Measurements from ENCODE around the gene CLDN20.

The CLDN20 gene

DNA sequence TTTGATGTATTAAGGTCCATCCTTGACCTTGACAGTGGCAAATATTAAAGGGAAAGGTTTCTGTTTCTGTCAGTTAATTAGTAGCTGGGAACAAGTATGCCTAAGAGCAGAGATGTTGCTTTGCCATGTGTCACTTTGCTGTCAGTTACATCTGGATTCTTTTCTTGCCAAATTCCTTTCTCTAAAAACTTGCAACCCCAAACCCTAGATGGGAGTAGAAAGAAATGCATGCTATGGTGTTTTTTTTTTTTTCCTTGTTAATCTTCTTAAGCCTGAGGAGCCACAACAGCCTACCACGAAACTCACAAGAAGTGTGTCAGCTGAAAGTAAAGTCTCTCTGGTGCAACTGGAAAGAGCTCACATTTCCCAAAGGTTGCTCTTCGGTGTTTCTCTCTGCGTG is 18.0 kb upstream of the CLDN20 start:
- no peak for DNase-seq

DNA sequence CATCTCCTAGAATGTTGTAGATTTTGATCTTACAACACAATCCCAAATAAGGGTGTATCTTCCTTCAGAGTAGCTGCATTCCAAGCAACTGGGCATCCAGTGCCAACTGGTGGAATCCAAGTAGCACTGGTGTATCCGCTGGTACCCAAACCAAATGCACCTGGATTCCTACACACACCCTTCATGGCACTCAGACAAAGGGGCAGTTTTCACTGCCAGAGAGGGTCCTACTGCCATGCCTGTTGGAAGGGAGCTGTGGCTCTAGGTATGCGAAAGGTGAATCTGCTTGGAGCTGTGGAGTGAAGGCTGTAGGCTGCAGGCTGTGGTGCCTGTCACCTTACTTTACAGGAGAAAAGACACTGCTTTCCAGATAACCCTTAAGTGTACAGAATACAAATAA is 17.0 kb upstream of the CLDN20 start:
- DNase-seq, result no peak

DNA sequence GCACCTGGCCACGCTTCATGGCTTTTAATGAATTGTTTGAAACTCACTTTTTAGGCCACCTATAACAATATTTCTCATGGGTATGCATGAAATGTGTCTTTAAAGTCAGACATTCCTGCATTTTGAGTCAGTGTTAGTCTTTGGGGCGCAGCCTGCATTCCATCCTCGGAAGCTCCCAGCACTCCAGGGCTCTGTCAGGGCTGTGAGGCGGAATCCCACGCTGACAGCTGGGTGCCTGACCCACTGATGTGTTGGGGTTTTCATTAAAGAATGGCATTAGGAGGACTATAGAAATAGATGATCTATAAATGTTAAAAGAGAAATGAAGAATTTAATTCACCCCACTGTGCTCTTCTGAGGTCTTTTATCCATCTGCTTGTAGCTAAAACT is 16.2 kb upstream of the CLDN20 start:
- no peak for DNase-seq

DNA sequence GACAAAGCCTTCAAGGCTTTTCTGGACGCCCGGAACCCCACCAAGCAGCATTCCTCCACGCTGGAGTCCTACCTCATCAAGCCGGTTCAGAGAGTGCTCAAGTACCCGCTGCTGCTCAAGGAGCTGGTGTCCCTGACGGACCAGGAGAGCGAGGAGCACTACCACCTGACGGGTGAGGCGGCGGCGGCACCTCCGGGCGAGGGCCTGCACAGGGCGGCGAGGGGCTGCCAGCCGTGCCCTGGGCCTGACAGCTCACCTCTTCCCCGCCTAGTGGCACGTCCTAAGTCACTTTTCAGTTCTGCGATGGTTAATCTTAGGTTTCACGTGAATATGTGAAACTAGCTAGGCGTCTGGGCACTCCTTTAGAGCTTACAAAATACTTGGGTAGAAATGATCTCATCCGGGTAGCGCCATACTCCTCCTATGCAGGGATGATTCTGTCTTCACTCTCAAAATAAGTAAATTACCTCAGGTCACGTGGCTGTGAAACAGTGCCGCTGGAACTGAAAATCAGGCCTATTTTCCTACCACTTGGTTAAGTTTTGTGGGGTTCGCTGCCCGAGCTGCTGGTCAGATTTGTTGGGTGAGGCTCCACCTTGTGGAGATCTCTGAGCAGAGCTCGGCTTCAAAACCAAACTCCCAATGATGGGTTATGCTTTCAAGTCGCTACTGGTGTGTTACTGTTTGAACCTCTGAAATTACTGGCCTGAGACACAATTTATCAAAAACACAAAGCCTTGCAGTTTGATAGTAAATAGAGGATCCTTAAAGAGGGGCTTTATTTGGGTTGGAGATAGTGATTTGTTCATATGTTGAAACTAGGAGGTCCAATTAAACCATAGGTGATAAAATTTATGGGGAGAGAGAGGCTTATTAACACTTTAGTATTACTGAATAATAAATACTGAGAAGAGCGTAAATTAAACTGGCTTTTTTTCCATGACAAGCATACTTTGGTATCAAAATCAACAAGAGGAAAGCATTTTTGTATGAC is 15.5 kb upstream of the CLDN20 start:
- DNase-seq, result no peak

DNA sequence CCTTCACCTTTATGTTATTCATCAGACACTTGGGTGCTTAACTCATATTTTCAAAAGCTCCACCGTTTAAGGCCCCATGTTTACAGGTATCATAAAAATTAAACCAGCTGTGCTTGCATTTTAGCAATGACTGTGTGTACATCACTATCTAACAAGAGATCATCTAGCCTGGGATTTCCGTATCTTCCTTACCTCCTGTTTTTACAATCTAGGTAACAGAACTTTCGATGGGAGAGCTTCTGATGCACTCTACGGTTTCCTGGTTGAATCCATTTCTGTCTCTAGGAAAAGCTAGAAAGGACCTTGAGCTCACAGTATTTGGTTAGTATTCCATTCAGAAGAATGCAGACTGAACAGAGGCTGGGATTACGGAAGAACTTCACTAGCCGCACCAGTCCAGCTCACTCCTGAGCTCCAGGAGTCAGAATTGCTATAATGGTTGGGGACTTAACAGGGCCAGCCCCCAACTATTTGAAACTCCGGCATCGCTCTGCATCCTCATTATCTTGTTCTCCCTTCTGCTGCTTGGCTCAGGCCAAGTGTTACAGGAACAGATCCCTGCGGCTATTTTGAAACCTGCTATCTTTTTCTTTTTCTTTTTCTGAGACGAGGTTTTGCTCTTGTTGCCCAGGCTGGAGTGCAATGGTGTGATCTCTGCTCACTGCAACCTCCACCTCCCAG is 13.0 kb upstream of the CLDN20 start:
- DNase-seq, result no peak

DNA sequence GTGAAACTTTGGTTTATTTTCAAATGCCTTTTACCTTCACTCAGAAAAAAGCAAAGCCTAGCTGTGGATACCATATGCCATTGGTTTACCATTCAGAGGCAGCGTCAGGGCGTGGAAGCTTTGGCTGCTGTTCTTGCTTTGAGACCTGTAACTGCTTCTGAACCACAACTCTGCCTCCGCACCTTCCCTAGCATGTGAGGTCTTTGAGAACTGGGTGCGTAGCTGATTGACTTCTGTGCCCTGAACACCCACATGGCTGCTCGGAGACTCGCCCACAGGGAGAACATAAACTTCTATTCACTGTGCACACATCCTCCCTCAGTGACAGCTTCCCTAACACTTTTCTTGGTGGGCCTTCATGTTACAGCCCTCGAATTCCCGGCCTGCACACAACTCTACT is 11.2 kb upstream of the CLDN20 start:
- DNase-seq, result no peak

DNA sequence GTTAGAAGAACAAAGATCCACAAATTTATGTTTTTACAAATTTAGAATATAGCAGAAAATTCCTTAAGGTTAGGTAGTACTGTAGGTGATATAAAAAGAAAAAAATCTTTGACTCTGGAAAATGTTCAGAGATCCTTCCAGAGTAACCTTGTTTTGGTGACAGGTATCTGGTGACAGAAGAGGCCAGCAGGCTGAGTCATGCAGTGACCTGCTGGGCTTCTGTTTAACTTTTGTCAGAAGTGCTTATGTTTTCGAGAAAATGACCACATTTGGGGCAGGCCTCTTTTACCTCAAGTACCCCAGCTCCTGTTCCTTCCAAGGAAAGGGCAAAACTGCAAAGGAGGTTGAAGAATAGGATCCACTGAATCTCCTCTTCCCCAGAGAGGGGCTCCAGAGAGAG is 10.5 kb upstream of the CLDN20 start:
- DNase-seq, result no peak

DNA sequence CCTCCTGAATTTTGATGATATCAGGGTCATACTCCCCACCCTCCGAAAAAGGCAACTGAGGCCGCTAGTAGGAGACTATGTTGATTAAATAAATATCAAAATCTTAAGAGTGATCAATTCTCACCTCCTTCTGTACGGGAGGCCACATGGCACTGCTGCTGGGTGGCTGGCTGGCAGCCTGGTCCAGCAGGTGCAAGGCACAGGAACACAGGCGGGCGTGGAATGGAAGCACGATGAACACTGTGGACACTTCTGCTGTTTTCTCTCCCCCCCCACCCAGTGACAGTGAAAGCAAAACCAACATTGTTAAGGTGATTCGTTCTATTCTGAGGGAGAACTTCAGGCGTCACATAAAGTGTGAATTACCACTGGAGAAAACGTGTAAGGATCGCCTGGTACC is 9.7 kb upstream of the CLDN20 start:
- DNase-seq, result no peak

DNA sequence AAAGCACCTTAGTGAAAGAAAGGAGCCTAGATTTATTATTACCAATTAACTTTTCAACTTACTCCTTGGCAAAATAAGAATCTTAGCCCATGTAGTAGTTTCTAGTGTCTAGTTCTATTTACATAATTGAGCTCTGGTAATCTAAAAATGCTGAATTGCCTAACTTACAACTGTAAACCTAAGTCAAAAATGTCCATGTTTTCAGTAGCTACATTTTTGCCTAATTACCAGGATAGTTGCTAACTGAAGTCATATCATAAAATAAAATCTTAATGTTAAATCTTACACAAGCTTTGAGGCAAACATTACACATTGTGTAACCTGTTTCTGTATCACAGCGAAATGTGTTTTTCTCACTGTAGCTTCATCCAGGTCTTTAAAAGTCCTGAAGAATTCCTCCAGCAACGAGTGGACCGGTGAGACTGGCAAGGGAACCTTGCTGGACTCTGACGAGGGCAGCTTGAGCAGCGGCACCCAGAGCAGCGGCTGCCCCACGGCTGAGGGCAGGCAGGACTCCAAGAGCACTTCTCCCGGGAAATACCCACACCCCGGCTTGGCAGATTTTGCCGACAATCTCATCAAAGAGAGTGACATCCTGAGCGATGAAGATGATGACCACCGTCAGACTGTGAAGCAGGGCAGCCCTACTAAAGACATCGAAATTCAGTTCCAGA is 7.6 kb upstream of the CLDN20 start:
- DNase-seq, result no peak

DNA sequence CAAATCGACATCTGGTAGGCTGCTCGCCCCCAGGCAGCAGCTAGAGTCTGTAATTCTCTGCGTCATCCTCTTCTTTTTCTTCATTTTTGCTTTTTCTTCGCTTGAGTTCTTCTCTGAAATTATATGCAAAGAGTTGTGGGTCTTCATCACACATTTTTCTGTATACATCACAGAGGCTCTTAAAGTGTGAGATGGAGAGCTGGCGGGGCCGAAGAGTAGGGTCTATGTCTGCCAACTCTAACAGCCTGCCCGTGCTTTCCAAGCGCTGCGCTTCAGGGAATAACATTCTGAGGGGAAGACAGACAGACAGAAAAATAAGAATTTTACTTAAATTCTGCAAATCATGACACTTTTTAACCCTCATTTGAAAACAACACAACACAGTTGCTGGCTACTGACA is 6.0 kb upstream of the CLDN20 start:
- DNase-seq, result no peak

DNA sequence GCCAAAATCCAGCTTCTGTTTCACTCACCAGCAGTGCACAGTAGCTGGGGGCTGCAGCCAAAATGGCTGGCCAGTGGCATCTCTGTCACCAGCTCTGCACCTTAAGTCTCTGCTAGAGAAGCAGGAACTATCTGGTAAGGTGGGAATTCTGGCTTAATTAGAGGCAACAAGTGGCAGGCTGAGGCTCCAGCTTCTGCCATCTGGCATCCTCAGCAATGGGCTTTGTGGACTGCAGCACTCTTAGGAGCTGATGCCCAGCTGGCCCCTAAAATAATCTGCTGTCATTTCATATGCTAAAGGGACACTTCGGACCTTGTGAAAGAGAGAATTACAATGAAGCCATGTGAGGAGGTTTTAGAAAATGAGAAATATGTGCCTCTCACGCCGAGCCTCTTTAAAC is 4.6 kb upstream of the CLDN20 start:
- DNase-seq, result no peak

DNA sequence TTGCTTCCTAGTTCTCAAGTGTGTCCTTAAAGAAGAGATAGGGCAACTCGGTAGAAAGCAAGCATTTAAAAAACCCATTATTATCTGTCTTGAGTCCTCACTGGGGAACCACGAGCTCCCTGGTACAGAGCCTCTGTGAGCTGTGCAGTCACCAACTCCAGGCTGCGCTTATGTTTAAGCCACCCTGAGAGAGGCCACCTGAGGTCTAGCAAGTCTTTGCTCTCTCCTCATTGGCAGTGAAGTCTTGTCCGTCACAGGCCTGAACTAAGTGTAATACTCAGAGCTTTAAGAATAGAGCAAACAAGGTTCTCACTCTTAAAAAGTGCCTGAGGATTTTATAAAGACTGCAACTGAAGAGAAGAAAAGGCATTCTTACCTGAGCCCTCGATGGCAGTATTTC is 3.9 kb upstream of the CLDN20 start:
- no peak for DNase-seq

DNA sequence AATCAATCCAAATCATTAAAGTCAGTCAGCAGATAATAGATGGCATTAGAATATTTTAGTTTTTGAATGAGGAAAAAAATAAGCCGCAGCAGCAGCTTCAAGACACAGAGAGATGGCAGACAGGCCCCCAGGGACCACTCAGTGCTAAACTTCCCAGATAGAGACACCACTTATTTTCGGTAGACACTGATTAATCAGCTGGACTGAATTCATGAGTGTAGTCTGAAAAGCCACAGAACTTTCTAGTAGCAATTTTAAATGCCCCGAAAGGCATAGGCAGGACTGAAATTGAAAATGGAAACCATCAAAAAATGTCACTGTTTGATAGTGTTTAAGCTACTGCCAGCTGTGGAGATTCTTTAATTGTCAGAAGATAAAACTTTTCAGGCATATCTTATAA is 3.1 kb upstream of the CLDN20 start:
- no peak for DNase-seq

DNA sequence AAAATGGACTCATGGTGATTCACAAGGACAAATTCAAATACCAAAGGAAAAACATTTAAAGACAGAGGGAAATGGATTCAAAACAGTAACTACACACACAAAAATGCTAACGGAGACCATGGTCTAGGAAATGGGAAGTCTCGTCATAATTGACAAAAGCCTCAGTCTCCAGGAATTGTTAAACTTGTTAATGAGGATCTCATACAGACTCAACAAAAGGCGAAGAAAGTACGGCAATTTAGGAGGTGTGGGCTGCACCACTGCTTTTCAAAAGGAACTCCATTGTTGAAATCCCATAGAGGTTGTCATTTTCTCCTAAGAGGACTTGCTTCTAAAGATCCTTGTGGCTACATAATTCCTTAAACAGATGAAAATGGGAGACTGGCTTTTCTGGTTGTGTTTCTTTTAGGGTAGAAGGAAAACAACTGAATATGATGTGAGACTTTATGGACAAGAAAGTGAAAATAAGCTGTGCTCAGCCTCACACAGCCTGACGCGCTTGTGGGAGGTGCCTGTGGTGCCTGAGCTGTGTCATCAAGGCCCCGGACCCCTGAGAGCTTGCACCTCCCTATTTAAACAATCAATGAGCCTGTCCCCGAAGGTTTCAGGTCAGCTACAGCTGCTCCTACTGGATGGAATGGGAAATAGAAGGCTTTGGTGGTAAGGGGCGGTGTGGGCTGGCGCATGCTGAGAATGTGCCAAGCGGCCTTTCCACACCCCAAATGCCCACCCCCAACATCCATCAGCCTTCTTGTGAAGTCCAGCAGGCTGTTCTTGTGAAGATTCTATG is 2.5 kb upstream of the CLDN20 start:
- no peak for DNase-seq

DNA sequence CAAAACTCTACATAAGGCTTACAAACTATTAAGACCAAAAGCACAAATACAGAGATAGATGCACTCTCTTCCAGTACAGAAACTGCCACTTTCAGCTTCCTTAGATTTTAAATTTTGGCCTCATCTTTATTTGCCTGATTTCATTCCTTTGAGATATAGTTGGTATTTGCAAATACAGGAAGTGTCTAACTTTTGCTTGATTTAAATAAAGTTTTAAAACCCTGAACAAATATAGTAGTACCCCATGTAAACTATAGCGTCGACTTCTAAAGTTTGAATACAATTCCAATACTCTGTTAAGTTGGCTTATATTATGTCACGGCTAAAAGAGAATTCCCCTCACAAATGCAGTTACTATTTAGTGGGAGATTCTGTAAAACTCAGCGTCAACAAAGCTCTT is 1.2 kb upstream of the CLDN20 start:
- DNase-seq, result no peak

DNA sequence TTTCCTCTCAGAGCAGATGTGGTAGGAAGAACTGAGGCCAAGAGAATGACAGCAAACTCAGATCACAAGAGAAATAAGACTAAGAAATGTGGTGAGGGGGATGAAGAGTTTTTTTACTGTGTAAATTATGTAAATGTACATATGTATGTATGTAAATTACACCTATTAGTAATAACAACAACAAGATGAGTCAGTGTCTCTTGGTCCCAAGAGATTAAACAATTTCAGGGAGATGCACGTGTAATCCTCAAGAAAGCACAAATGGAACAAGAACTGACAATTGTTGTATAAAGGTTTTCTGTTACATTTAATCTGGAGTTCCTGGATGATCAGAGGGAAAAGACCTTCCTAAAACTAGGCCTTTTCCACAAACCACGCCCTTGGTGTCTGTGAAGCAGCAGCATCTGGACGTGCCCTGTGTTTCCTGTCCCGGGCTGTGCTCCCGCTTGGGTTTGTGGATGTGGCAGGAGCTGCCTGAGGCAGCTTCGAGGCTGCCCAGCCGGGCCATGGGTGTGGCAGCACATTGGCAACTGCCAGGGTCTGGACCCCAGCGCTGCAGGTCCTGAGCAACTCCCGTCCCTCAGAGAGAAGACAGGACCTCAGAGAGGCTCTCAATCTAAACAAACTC is 994 bp downstream of the CLDN20 start:
- DNase-seq, result no peak

DNA sequence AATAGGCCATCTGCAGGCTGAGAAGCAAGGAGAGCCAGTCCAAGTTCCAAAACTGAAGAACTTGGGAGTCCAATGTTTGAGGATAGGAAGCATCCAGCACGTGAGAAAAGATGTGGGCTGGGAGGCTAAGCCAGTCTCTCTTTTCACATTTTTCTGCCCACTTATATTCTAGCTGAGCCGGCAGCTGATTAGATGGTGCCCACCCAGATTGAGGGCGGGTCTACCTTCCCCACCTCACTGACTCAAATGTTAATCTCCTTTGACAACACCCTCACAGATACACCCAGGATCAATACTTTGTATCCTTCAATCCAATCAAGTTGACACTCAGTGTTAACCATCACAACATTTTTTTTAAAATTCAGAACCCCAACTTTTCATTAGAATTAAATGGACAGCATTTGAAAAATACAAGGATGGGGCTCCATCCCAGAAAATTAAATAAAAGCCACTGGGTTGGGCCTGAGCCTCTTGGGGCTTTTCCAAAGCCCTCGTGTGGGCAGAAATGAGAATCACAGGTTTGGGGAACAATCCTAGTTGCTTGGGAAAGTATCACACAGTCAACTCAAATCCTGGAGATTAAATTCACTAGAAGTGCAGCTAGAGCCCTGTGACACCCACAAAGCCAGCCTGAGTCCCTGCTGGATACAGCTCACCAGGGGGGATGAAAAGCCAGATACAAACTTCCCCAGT is 2.2 kb downstream of the CLDN20 start:
- no peak for DNase-seq

DNA sequence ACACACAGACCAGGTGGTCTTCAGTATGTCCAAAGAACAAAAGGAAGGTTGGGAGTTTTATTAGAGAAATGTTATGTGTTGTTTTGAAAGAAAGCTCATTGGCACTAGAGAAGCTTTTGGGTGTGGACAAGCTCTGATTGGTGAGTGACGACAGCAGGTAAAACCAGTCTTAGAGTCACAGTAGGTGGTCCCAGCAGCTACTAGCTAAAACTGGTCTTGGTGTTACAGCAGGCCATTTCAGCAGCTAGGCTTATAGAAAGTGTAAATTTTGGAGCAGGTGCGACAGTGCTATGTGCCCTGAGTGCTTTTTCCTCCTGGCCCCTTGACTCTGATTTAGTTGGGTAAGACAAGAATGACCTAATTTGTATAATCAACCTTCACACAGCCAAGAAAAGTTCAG is 3.6 kb downstream of the CLDN20 start:
- DNase-seq, result no peak

DNA sequence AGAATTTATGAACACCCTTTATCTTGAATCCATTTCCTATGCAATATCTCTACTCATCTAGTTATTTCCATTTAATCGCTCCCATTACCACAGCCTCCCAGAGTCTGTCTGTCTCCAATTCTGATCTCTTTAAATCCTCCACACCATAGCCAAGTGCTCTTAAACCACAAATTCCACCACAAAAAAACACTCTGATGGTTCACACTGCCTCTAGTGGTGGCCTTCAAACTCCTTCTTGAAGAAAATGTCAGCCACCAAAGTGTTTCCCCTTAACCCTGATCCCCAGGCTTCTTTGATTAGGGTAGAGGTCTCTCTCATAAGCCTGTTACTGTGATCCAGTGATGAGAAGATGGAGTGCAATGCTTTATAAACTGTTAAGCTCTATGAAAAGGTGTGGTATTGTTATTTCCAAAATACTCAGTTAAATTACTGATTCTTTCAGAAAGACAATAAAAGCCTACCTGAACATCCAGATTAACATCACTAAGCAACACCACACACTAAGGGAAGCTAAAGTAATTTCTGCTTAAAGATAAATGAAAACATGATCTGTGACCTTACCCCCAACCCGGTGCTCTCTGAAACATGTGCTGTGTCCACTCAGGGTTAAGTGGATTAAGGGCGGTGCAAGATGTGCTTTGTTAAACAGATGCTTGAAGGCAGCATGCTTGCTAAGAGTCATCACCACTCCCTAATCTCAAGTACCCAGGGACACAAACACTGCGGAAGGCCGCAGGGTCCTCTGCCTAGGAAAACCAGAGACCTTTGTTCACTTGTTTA is 4.5 kb downstream of the CLDN20 start:
- peak in 1 of 2 donors; percentile 3 for DNase-seq

DNA sequence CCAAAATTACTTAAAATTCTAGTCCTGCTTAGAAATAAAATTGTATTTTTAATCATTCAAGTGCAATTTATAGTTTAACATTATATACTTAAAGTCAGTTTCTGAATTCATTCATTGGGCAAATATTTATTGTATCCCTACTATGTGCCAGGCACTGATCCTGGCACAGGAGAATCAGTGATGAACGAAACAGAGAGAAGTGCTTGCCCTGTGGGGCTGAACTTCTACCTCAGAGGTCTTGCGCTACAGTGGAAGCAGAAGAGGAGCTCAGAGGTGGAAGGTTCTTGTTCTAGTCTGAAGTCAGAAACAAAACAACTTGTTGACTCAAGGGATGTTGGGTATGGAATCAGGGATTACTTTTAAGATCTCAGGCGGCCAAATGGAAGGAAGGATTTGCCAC is 6.0 kb downstream of the CLDN20 start:
- DNase-seq, result no peak

DNA sequence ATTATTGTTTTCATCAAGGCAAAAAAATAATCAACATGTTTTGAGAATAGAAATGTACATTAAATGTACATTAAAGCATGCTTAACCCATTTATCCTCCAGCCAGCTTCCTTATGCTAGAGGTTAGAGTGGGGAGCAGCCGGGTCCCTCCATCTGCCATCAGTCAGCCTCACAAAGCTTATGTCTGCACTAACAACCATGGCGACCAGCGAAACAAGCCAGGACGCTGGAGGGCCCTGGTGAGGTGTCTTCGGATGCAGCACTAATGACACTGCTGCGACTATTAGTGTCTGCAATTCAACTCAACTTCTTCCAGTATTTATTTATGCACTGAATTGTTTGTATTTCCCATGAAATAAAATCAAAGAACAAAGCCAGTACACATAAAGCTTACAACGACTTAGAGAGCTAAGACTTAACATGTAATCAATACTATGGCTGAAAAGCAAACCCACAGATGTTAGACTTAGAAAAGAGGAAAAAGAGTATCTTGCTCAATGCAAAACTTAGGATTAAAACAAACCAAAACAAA is 6.8 kb downstream of the CLDN20 start:
- DNase-seq, result no peak
